Caco-2 (cell line): ENCODE measurements around the gene QPRT. TPM values are rescaled to one million over a fixed set of nuclear protein-coding genes. Genes with fewer than 3 reads are reported as not detected.

ENCODE experiments used
- BruUV-seq: library from RNA; stranded (reverse); fragments of 400-500 nt; replicated peaks from 2 replicates; lab custom pipeline; 2021; lab: Mats Ljungman, UMichigan
- CTCF ChIA-PET: fragments of 300-600 bp; sonication (Branson Sonifier 250); formaldehyde crosslinking; loops from one replicate; lab custom pipeline; 2022; ENCODE audit warnings: antibody characterized with exemption; lab: Charles Lee
- POLR2A ChIA-PET: fragments of 300-600 bp; sonication (Branson Sonifier 250); formaldehyde crosslinking; loops from one replicate; lab custom pipeline; 2022; ENCODE audit warnings: antibody characterized with exemption; lab: Charles Lee
- DNase-seq, 2 experiments: peaks; one replicate each; pipeline versions ENCODE4 v3.0.0 to v3.0.0-alpha.2; 2020 to 2022
- H3K27me3 ChIP-seq: replicated peaks from 2 replicates; pipeline ENCODE4 v1.6.0; 2011; ENCODE audit warnings: low read length; ENCODE audit not compliant: control insufficient read depth, insufficient read depth
- H3K36me3 ChIP-seq: 2 replicates; pipeline ENCODE4 v1.5.1; 2011; ENCODE audit warnings: low read length; ENCODE audit not compliant: control insufficient read depth, insufficient read depth
- H3K4me1 ChIP-seq: fragments of 250-450 bp; sonication (Bioruptor Pico); 2 replicates; pipeline ENCODE4 v1.5.1; 2020; ENCODE audit warnings: mild to moderate bottlenecking
- H3K4me3 ChIP-seq: 2 replicates; pipeline ENCODE4 v1.5.1; 2011; ENCODE audit warnings: low read depth, mild to moderate bottlenecking, control low read depth, low read length
- H3K9me3 ChIP-seq: fragments of 250-450 bp; sonication (Bioruptor Pico); 2 replicates; pipeline ENCODE4 v1.5.1; 2020; ENCODE audit warnings: mild to moderate bottlenecking, moderate library complexity
- H3K27ac Mint-ChIP-seq: one replicate; pipeline ENCODE4 v1.8.0; 2022; ENCODE audit warnings: mixed read lengths; ENCODE audit not compliant: unreplicated experiment
- H3K27me3 Mint-ChIP-seq: one replicate; pipeline ENCODE4 v1.8.0; 2022; ENCODE audit warnings: mixed read lengths; ENCODE audit not compliant: insufficient read depth, unreplicated experiment
- H3K36me3 Mint-ChIP-seq: one replicate; pipeline ENCODE4 v1.8.0; 2022; ENCODE audit warnings: mild to moderate bottlenecking, mixed read lengths; ENCODE audit not compliant: insufficient read depth, unreplicated experiment
- H3K4me1 Mint-ChIP-seq: one replicate; pipeline ENCODE4 v1.8.0; 2022; ENCODE audit warnings: low read depth, mixed read lengths; ENCODE audit not compliant: unreplicated experiment
- H3K4me3 Mint-ChIP-seq: one replicate; pipeline ENCODE4 v1.8.0; 2022; ENCODE audit warnings: mild to moderate bottlenecking, moderate library complexity, mixed read lengths; ENCODE audit not compliant: unreplicated experiment
- H3K9me3 Mint-ChIP-seq: one replicate; pipeline ENCODE4 v1.8.0; 2022; ENCODE audit warnings: mixed read lengths; ENCODE audit not compliant: unreplicated experiment
- intact Hi-C: fragments of 100-400 bp; cut with micrococcal nuclease; formaldehyde crosslinking; loops from one replicate; pipeline ENCODE4 v1.10.0; 2022; ENCODE audit not compliant: unreplicated experiment
- total RNA-seq: library from RNA; stranded (reverse); gene quantifications from 2 replicates; pipeline ENCODE4 v1.2.3, GENCODE V29; 2022
- TF ChIP-seq, protein P1 (sequence below), 2 experiments: fragments of 200-600 bp in 1 of 2; IDR thresholded peaks; 1 replicate in 1 of 2; 2 replicates in 1 of 2; pipeline versions ENCODE4 v1.5.1 to v1.8.0; 2011 to 2022; ENCODE audit warnings: antibody characterized with exemption in 1 of 2, control low read depth in 1 of 2, inconsistent platforms in 1 of 2, low read depth in 1 of 2, low read length in 1 of 2, mild to moderate bottlenecking in 1 of 2, moderate library complexity in 1 of 2; ENCODE audit not compliant: insufficient read depth in 1 of 2, severe bottlenecking in 1 of 2, unreplicated experiment in 1 of 2

Gene QPRT
- total RNA-seq, 1 experiment from 2014 or later: 178 TPM

DNA sequence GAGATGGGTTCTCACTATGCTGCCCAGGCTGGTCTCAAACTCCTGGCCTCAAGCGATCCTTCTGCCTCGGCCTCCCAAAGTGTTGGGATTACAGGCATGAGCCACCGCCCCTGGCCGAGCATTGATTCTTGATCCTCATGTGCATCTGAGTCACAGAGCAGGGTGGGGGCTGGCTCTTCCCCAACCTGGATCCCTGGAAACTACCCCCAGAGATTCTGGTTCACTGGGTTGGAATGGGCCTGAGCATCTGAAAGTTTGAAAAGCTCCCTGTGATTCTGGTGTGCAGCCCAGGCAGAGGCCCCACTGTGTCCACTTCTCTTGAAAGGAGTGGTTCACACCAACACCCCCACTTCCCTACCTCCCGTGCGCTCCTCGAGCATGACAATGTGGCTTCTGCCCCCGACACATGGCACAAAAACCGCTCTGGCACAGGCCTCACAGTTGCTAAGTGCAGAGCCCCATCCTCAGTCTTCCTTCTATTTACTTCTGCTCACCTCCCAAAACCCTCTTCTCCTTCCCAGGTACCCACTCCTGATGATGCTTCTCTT is 4.6 kb downstream of the QPRT start:
- Mint-ChIP-seq H3K4me3 (no peak overlapping the region), H3K4me1 (peaks cover 30% of the 10 kb centered on the region), H3K9me3 (no peaks in the 10 kb centered on the region), H3K27ac (no peak overlapping the region), H3K27me3 (no peaks in the 10 kb centered on the region), H3K36me3 (peaks cover 80% of the 10 kb centered on the region)
- Histone ChIP-seq H3K4me1 (peaks cover 25% of the 10 kb centered on the region), H3K27me3 (no peaks in the 10 kb centered on the region), H3K36me3 (peaks cover 5% of the 10 kb centered on the region), H3K4me3 (no peak overlapping the region), H3K9me3 (no peaks in the 10 kb centered on the region)
- TF ChIP-seq, protein P1, sequence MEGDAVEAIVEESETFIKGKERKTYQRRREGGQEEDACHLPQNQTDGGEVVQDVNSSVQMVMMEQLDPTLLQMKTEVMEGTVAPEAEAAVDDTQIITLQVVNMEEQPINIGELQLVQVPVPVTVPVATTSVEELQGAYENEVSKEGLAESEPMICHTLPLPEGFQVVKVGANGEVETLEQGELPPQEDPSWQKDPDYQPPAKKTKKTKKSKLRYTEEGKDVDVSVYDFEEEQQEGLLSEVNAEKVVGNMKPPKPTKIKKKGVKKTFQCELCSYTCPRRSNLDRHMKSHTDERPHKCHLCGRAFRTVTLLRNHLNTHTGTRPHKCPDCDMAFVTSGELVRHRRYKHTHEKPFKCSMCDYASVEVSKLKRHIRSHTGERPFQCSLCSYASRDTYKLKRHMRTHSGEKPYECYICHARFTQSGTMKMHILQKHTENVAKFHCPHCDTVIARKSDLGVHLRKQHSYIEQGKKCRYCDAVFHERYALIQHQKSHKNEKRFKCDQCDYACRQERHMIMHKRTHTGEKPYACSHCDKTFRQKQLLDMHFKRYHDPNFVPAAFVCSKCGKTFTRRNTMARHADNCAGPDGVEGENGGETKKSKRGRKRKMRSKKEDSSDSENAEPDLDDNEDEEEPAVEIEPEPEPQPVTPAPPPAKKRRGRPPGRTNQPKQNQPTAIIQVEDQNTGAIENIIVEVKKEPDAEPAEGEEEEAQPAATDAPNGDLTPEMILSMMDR (IDR thresholded peaks at IDR 0.05; ENCODE audit: insufficient read depth in 1 of 2, low read depth in 1 of 2, low read length in 1 of 2, severe bottlenecking in 1 of 2, unreplicated experiment in 1 of 2): no peak
- intact Hi-C loops: no loop called here
- ChIA-PET CTCF (no interaction called here), POLR2A (no interaction called here)
- no TSS peak for BruUV-seq
- no peak for DNase-seq

DNA sequence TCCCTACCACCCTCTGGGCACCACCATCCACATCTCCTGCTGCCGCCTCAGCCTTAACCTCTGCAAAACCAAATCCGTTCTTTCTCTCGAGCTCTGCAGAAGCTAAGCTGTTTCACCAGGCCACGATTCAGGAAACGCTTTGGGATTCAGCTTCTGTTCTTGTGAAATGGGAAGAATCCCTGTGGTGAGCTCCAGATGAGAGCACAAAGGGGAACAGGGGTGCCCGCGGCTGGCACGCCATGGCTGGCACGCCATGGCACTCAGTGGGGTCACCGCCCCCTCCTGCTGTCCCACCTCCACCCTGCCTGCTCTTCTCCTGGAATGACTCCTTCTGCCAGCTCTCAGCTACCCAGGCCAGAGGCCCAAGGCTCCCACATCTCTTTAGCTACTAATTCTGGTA is 5.7 kb downstream of the QPRT start:
- H3K4me1 Mint-ChIP-seq: peaks cover 32% of the 10 kb centered on the region
- intact Hi-C loops: no loop called here
- H3K9me3 Mint-ChIP-seq: no peaks in the 10 kb centered on the region
- H3K27me3 ChIP-seq: no peaks in the 10 kb centered on the region
- H3K36me3 Mint-ChIP-seq: peaks cover 82% of the 10 kb centered on the region
- no peak for DNase-seq
- POLR2A ChIA-PET: no interaction called here
- H3K27me3 Mint-ChIP-seq: no peaks in the 10 kb centered on the region
- no TSS peak for BruUV-seq
- TF ChIP-seq, protein P1 (IDR thresholded peaks at IDR 0.05; ENCODE audit: insufficient read depth in 1 of 2, low read depth in 1 of 2, low read length in 1 of 2, severe bottlenecking in 1 of 2, unreplicated experiment in 1 of 2): no peak
- no peak overlapping the region for H3K27ac Mint-ChIP-seq
- peaks cover 35% of the 10 kb centered on the region for H3K4me1 ChIP-seq
- H3K4me3 ChIP-seq: no peak overlapping the region
- no peak overlapping the region for H3K4me3 Mint-ChIP-seq
- peaks cover 5% of the 10 kb centered on the region for H3K36me3 ChIP-seq
- CTCF ChIA-PET: no interaction called here
- H3K9me3 ChIP-seq: no peaks in the 10 kb centered on the region

DNA sequence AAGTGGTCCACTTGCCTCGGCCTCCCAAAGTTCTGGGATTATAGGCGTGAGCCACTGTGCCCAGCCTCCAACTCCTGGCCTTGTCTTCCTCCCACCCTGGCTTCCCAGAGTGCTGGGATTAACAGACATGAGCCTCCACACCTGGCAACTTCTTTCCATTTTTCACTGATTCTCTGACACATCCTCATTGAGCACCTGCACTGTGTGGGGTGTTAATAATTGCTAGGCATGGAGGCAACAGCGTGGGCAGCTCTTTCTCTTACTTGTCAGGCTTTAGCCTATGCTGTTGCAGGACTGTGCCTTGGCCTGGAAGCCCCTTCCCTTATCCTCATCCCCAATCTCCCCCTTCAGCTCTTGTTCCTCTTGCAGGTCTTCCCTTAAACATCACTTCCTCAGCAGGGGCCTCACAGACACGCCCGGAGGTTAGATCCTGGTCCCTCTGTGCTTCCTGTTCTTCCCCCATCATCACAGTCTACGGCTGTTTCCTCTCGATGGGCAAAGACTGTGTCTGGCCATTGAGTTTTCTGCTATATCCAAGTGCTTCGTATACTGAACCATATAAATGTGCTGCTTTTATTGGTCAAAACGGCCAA is 7.9 kb downstream of the QPRT start:
- ChIA-PET POLR2A (no interaction called here), CTCF (no interaction called here)
- Mint-ChIP-seq H3K4me3 (peak overlapping the region; percentile 27), H3K36me3 (peaks cover 93% of the 10 kb centered on the region), H3K27me3 (no peaks in the 10 kb centered on the region), H3K9me3 (no peaks in the 10 kb centered on the region), H3K27ac (peak overlapping the region; percentile 78), H3K4me1 (peaks cover 38% of the 10 kb centered on the region)
- no peak overlapping the region for H3K4me3 ChIP-seq
- TF ChIP-seq, protein P1 (IDR thresholded peaks at IDR 0.05; ENCODE audit: insufficient read depth in 1 of 2, low read depth in 1 of 2, low read length in 1 of 2, severe bottlenecking in 1 of 2, unreplicated experiment in 1 of 2): no peak
- H3K4me1 ChIP-seq: peaks cover 25% of the 10 kb centered on the region
- DNase-seq: no peak
- H3K36me3 ChIP-seq: peaks cover 5% of the 10 kb centered on the region
- no peaks in the 10 kb centered on the region for H3K9me3 ChIP-seq
- intact Hi-C loops: no loop called here
- H3K27me3 ChIP-seq: no peaks in the 10 kb centered on the region
- no TSS peak for BruUV-seq
